HepG2 (cell line): ENCODE results near the gene ARFGAP3. TPM values are rescaled to one million over a fixed set of nuclear protein-coding genes. Genes with fewer than 3 reads are reported as not detected.
A peak's percentile ranks its signal among the peaks of the same experiment; 100 is the strongest.

Source experiments
- BCL6 ChIP-seq: IDR thresholded peaks from 2 replicates; pipeline ENCODE4 v1.6.1; 2016; ENCODE audit warnings: missing genetic modification reagents, missing compliant biosample characterization
- CEBPG ChIP-seq: IDR thresholded peaks from 2 replicates; pipeline ENCODE4 v1.6.1; 2016
- FOXK2 ChIP-seq: fragments of 450-650 bp; IDR thresholded peaks from 2 replicates; pipeline ENCODE4 v1.6.1; 2016
- GTF2F1 ChIP-seq: fragments of 150-350 bp; IDR thresholded peaks from 2 replicates; pipeline ENCODE4 v1.6.1; 2014; ENCODE audit warnings: low read length
- GTF3A ChIP-seq: sonication (generic); formaldehyde crosslinking; conservative IDR thresholded peaks from 2 replicates; pipeline ENCODE4 v1.4.0; 2020; ENCODE audit warnings: mild to moderate bottlenecking, missing genetic modification reagents
- PHB2 ChIP-seq: fragments of 450-650 bp; IDR thresholded peaks from 2 replicates; pipeline ENCODE4 v1.6.1; 2018; ENCODE audit not compliant: partially characterized antibody
- RFX3 ChIP-seq: IDR thresholded peaks from 2 replicates; pipeline ENCODE4 v1.6.1; 2016; ENCODE audit warnings: missing biosample characterization, missing genetic modification reagents
- RNF2 ChIP-seq: fragments of 450-650 bp; conservative IDR thresholded peaks from 2 replicates; pipeline ENCODE4 v1.6.1; 2016; ENCODE audit warnings: low read depth
- SP4 ChIP-seq: sonication (generic); formaldehyde crosslinking; IDR thresholded peaks from 2 replicates; pipeline ENCODE4 v1.8.1; 2023; ENCODE audit warnings: mild to moderate bottlenecking, missing genetic modification reagents
- TMF1 ChIP-seq: sonication (generic); formaldehyde crosslinking; IDR thresholded peaks from 2 replicates; pipeline ENCODE4 v1.8.1; 2022; ENCODE audit warnings: low read depth, missing genetic modification reagents
- ZNF251 ChIP-seq: sonication (generic); formaldehyde crosslinking; IDR thresholded peaks from 2 replicates; pipeline ENCODE4 v1.9.0; 2021; ENCODE audit warnings: mild to moderate bottlenecking, missing genetic modification reagents
- ZNF569 ChIP-seq: sonication (generic); formaldehyde crosslinking; IDR thresholded peaks from 2 replicates; pipeline ENCODE4 v1.5.0; 2020; ENCODE audit warnings: mild to moderate bottlenecking, missing genetic modification reagents, moderate library complexity, borderline replicate concordance
- ZNF749 ChIP-seq: sonication (generic); formaldehyde crosslinking; IDR thresholded peaks from 2 replicates; pipeline ENCODE4 v1.8.0; 2022; ENCODE audit warnings: mild to moderate bottlenecking, missing genetic modification reagents, moderate library complexity, borderline replicate concordance
- ZNF816 ChIP-seq: sonication (generic); formaldehyde crosslinking; IDR thresholded peaks from 2 replicates; pipeline ENCODE4 v1.8.0; 2022; ENCODE audit warnings: missing genetic modification reagents, mild to moderate bottlenecking, borderline replicate concordance
- polyA plus RNA-seq, 8 experiments: library from polyadenylated mRNA; depleted of rRNA in 3 of 8; stranded (reverse) in 7 of 8; unstranded in 1 of 8; fragments of >200 nt; fragmentation: Illumina TruSeq in 4 of 8; extraction: Trizol in 4 of 8; gene quantifications; 2 replicates each; pipeline versions ENCODE4 v1.2.1 to v1.2.3, GENCODE V29; 2011 to 2016; ENCODE audit warnings: low read depth in 4 of 8, missing spikeins in 1 of 8, mixed read lengths in 1 of 8; ENCODE audit not compliant: insufficient read depth in 1 of 8
- total RNA-seq, 5 experiments: library from RNA; depleted of rRNA; stranded (reverse); fragments of >200 nt; fragmentation: Illumina TruSeq; extraction: Trizol; gene quantifications; 2 replicates each; pipeline ENCODE4 v1.2.3, GENCODE V29; 2016; ENCODE audit warnings: low read depth in 1 of 5
- TF ChIP-seq, protein P1 (sequence below): sonication (generic); formaldehyde crosslinking; IDR thresholded peaks from 2 replicates; pipeline ENCODE4 v1.4.0; 2020; ENCODE audit warnings: missing genetic modification reagents
- TF ChIP-seq, protein P2 (sequence below): sonication (generic); formaldehyde crosslinking; IDR thresholded peaks from 2 replicates; pipeline ENCODE4 v1.9.0; 2021; ENCODE audit warnings: missing genetic modification reagents, mild to moderate bottlenecking, borderline replicate concordance
- TF ChIP-seq, protein P3 (sequence below): sonication (generic); formaldehyde crosslinking; IDR thresholded peaks from 2 replicates; pipeline ENCODE4 v1.8.0; 2022; ENCODE audit warnings: missing genetic modification reagents, mild to moderate bottlenecking, inconsistent platforms, borderline replicate concordance
- TF ChIP-seq, protein P4 (sequence below): sonication (generic); formaldehyde crosslinking; IDR thresholded peaks from 2 replicates; pipeline ENCODE4 v1.8.0; 2022; ENCODE audit warnings: missing genetic modification reagents, mild to moderate bottlenecking, borderline replicate concordance
- TF ChIP-seq, protein P5 (sequence below): sonication (generic); formaldehyde crosslinking; IDR thresholded peaks from 2 replicates; pipeline ENCODE4 v1.4.0; 2020; ENCODE audit warnings: missing genetic modification reagents, borderline replicate concordance

ARFGAP3 gene
- total and polyA plus RNA-seq, 2 of the 13 experiments (the other 11 are each of a cell fraction or from before 2014, with no cell fraction given) = 41.7 to 61.6 TPM

DNA sequence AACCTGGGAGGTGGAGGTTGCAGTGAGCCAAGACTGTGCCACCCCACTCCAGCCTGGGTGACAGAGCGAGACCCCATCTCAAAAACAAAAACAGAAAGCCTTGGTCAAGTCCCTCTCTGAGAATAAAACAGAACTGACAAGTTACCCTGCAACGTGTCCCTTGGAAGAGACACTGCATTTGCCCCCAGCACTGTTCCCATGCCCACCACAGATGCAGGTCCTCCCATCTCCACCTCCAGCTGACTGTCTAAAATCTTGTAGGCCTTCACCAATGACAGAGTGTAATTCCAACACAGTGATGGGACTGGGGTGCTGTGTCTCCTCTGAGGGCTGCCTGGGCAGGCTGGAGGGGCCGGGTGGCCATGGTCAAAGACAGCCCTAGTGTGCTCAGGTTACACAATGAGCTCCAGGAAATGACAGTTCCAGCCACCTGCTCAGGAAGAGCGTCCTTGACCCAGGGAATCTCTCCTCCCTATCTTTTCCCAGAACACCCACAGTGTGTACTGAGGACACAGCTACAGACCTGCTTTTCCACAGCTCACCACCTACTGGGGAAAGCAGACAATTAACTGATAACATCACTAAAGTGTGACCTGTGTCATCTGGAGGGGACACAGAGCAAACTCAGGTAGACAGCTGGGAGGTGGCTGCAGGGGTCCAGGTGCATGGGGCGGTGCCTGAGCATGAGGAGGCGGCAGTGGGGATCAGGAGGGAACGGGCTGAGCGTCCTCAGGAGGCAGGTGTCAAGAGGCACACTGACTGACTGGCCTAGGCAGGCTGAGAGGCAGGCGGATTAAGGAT lies 56.4 kb downstream of the ARFGAP3 start (continued):
- TF ChIP-seq, protein P1, sequence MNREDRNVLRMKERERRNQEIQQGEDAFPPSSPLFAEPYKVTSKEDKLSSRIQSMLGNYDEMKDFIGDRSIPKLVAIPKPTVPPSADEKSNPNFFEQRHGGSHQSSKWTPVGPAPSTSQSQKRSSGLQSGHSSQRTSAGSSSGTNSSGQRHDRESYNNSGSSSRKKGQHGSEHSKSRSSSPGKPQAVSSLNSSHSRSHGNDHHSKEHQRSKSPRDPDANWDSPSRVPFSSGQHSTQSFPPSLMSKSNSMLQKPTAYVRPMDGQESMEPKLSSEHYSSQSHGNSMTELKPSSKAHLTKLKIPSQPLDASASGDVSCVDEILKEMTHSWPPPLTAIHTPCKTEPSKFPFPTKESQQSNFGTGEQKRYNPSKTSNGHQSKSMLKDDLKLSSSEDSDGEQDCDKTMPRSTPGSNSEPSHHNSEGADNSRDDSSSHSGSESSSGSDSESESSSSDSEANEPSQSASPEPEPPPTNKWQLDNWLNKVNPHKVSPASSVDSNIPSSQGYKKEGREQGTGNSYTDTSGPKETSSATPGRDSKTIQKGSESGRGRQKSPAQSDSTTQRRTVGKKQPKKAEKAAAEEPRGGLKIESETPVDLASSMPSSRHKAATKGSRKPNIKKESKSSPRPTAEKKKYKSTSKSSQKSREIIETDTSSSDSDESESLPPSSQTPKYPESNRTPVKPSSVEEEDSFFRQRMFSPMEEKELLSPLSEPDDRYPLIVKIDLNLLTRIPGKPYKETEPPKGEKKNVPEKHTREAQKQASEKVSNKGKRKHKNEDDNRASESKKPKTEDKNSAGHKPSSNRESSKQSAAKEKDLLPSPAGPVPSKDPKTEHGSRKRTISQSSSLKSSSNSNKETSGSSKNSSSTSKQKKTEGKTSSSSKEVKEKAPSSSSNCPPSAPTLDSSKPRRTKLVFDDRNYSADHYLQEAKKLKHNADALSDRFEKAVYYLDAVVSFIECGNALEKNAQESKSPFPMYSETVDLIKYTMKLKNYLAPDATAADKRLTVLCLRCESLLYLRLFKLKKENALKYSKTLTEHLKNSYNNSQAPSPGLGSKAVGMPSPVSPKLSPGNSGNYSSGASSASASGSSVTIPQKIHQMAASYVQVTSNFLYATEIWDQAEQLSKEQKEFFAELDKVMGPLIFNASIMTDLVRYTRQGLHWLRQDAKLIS = peak; percentile 46; the same call in 1 of the 2 replicates
- TF ChIP-seq GTF3A (CRISPR knock-in tag) (peak; percentile 89), BCL6 (peak; percentile 98), CEBPG (CRISPR knock-in tag) (peak; percentile 91), TMF1 (CRISPR knock-in tag) (no peak), SP4 (peak; percentile 62; the same call in 1 of the 2 replicates), ZNF569 (CRISPR knock-in tag) (no peak), ZNF749 (peak; percentile 91), PHB2 (no peak), FOXK2 (peak; percentile 79), GTF2F1 (no peak), RFX3 (CRISPR knock-in tag) (no peak), RNF2 (0 out of 2 replicates have a peak, but pooled peaks have one; percentile 44), ZNF816 (CRISPR knock-in tag) (no peak), ZNF251 (no peak)
- TF ChIP-seq, protein P2, sequence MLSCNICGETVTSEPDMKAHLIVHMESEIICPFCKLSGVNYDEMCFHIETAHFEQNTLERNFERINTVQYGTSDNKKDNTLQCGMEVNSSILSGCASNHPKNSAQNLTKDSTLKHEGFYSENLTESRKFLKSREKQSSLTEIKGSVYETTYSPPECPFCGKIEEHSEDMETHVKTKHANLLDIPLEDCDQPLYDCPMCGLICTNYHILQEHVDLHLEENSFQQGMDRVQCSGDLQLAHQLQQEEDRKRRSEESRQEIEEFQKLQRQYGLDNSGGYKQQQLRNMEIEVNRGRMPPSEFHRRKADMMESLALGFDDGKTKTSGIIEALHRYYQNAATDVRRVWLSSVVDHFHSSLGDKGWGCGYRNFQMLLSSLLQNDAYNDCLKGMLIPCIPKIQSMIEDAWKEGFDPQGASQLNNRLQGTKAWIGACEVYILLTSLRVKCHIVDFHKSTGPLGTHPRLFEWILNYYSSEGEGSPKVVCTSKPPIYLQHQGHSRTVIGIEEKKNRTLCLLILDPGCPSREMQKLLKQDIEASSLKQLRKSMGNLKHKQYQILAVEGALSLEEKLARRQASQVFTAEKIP (CRISPR knock-in tag) = no peak
- TF ChIP-seq, protein P3, sequence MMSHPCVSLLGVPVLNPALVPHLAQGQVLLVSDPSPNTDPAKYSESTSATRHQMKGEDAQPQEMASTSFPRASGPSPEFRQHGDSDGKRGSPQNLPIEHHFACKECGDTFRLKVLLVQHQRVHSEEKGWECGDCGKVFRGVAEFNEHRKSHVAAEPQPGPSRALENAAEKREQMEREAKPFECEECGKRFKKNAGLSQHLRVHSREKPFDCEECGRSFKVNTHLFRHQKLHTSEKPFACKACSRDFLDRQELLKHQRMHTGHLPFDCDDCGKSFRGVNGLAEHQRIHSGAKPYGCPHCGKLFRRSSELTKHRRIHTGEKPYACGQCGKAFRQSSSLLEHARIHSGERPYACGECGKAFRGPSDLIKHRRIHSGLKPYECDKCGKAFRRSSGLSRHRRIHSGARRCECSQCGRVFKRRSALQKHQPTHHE (CRISPR knock-in tag) = peak; percentile 55; the same call in 1 of the 2 replicates
- TF ChIP-seq, protein P4, sequence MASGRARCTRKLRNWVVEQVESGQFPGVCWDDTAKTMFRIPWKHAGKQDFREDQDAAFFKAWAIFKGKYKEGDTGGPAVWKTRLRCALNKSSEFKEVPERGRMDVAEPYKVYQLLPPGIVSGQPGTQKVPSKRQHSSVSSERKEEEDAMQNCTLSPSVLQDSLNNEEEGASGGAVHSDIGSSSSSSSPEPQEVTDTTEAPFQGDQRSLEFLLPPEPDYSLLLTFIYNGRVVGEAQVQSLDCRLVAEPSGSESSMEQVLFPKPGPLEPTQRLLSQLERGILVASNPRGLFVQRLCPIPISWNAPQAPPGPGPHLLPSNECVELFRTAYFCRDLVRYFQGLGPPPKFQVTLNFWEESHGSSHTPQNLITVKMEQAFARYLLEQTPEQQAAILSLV (CRISPR knock-in tag) = peak; percentile 30; the same call in 1 of the 2 replicates
- TF ChIP-seq, protein P5, sequence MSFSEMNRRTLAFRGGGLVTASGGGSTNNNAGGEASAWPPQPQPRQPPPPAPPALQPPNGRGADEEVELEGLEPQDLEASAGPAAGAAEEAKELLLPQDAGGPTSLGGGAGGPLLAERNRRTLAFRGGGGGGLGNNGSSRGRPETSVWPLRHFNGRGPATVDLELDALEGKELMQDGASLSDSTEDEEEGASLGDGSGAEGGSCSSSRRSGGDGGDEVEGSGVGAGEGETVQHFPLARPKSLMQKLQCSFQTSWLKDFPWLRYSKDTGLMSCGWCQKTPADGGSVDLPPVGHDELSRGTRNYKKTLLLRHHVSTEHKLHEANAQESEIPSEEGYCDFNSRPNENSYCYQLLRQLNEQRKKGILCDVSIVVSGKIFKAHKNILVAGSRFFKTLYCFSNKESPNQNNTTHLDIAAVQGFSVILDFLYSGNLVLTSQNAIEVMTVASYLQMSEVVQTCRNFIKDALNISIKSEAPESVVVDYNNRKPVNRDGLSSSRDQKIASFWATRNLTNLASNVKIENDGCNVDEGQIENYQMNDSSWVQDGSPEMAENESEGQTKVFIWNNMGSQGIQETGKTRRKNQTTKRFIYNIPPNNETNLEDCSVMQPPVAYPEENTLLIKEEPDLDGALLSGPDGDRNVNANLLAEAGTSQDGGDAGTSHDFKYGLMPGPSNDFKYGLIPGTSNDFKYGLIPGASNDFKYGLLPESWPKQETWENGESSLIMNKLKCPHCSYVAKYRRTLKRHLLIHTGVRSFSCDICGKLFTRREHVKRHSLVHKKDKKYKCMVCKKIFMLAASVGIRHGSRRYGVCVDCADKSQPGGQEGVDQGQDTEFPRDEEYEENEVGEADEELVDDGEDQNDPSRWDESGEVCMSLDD = no peak
